NCI-H1092 (cell line): ENCODE measurements around the gene CRELD1.

Experiments used
- DNase-seq: peaks from one replicate; lab custom pipeline; 2025; lab: John Stamatoyannopoulos, UW

The CRELD1 gene

GRCh38 chr3:9906480-9906879, 27.2 kb upstream of the CRELD1 start:
- no peak for DNase-seq

- no peak for DNase-seq
Observed at GRCh38 chr3:9908286-9908685, 25.3 kb upstream of the CRELD1 start.

- no peak for DNase-seq
Observed at GRCh38 chr3:9909221-9910013, 24.2 kb upstream of the CRELD1 start.

GRCh38 chr3:9911863-9912262, 21.8 kb upstream of the CRELD1 start:
- DNase-seq: no peak

- no peak for DNase-seq
Observed at GRCh38 chr3:9912294-9912935, 21.2 kb upstream of the CRELD1 start.

- DNase-seq: no peak
Observed at GRCh38 chr3:9913601-9914000, 20.0 kb upstream of the CRELD1 start.

- no peak for DNase-seq
Observed at GRCh38 chr3:9914011-9914410, 19.6 kb upstream of the CRELD1 start.

- DNase-seq: no peak
Observed at GRCh38 chr3:9914559-9915253, 18.9 kb upstream of the CRELD1 start.

- DNase-seq: no peak
Observed at GRCh38 chr3:9915254-9916141, 18.1 kb upstream of the CRELD1 start.

- DNase-seq: no peak
Observed at GRCh38 chr3:9916346-9916733, 17.3 kb upstream of the CRELD1 start.

GRCh38 chr3:9916734-9917680, 16.6 kb upstream of the CRELD1 start, which contains the start of gene IL17RC:
Gene IL17RC (plus strand): TSS chr3:9917098. CDS start chr3:9917316, 218 bp downstream.
- DNase-seq: no peak

GRCh38 chr3:9917820-9918219, 15.8 kb upstream of the CRELD1 start:
- no peak for DNase-seq

GRCh38 chr3:9918261-9919038, 15.2 kb upstream of the CRELD1 start:
- DNase-seq: no peak

- no peak for DNase-seq
Observed at GRCh38 chr3:9928158-9928557, 5.5 kb upstream of the CRELD1 start.

GRCh38 chr3:9930804-9931418, 2.7 kb upstream of the CRELD1 start:
- no peak for DNase-seq

GRCh38 chr3:9932535-9932842, 1.1 kb upstream of the CRELD1 start:
- no peak for DNase-seq

- DNase-seq: peak; percentile 52
Observed at GRCh38 chr3:9932843-9933560, 632 bp upstream of the CRELD1 start.

- no peak for DNase-seq
Observed at GRCh38 chr3:9934235-9934621, 594 bp downstream of the CRELD1 start.

GRCh38 chr3:9934993-9935392, 1.4 kb downstream of the CRELD1 start:
- no peak for DNase-seq
